ENCODE measurements around the gene PROZ.

Gene PROZ

DNA sequence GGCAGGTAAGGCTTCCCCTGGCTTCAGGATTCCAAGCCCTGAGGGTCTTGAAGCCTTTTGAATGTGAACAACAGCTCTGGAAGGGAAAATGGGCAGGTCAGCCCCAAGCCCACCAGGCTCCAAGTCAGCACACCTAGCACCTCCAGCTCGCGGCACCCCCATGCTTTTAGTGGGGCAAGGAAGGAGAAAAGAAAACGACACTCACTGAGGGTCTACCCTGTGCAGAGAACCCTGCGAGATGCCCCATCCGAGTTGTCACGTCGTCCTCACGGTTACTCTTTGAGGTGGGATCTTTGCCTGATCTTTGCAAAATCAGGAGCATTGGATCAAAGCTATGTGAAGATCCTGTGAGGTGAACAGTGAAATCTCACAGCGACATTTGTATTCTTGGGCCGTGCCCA, 41.6 kb upstream of the PROZ start:
- H3K4me3 ChIP-seq (ENCODE audit: control insufficient read depth, low read depth, low read length) = no peak overlapping the region
- DNase-seq (ENCODE audit: low read depth) = no peak
- no peak for TF ChIP-seq CTCF (IDR thresholded peaks at IDR 0.05; ENCODE audit: control insufficient read depth, insufficient read depth, low read depth, low read length, missing control alignments)

- no peak overlapping the region for H3K4me3 ChIP-seq (ENCODE audit: control insufficient read depth, low read depth, low read length)
- no peak for DNase-seq (ENCODE audit: low read depth)
- TF ChIP-seq CTCF (IDR thresholded peaks at IDR 0.05; ENCODE audit: control insufficient read depth, insufficient read depth, low read depth, low read length, missing control alignments) = no peak
These were observed 41.0 kb upstream of the PROZ start for GRCh38 chr13:113117335-113117872.

DNA sequence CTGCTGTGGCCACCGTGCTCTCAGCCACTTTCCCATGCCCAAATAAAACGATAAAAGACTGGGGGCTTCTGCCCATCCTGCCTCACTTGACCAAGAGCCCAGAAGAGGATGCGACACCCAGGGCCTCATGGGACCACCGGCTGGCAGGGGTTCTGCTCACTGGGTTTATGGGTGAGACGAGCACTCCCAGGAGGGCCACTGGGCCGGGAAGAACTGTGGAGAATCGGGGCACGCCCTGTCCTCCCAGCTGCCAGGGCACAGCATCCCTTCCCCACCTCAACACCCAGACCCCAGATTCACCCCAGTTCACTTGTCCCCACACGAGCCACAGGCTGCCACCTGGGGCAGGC, 40.6 kb upstream of the PROZ start:
- TF ChIP-seq CTCF (IDR thresholded peaks at IDR 0.05; ENCODE audit: control insufficient read depth, insufficient read depth, low read depth, low read length, missing control alignments) = no peak
- no peak for DNase-seq (ENCODE audit: low read depth)
- no peak overlapping the region for H3K4me3 ChIP-seq (ENCODE audit: control insufficient read depth, low read depth, low read length)

DNA sequence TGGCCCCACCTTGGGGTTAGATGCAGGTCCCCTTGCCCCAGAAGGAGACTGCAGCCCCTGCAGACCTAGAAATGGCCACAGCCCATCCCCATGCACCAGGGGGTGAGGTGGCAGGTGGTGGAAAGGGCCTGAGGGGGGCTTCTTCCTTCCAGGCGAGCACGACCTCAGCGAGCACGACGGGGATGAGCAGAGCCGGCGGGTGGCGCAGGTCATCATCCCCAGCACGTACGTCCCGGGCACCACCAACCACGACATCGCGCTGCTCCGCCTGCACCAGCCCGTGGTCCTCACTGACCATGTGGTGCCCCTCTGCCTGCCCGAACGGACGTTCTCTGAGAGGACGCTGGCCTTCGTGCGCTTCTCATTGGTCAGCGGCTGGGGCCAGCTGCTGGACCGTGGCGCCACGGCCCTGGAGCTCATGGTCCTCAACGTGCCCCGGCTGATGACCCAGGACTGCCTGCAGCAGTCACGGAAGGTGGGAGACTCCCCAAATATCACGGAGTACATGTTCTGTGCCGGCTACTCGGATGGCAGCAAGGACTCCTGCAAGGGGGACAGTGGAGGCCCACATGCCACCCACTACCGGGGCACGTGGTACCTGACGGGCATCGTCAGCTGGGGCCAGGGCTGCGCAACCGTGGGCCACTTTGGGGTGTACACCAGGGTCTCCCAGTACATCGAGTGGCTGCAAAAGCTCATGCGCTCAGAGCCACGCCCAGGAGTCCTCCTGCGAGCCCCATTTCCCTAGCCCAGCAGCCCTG, 40.0 kb upstream of the PROZ start:
- TF ChIP-seq CTCF (IDR thresholded peaks at IDR 0.05; ENCODE audit: control insufficient read depth, insufficient read depth, low read depth, low read length, missing control alignments) = no peak
- no peak overlapping the region for H3K4me3 ChIP-seq (ENCODE audit: control insufficient read depth, low read depth, low read length)
- no peak for DNase-seq (ENCODE audit: low read depth)

GRCh38 chr13:113119166-113119821, 39.2 kb upstream of the PROZ start:
- no peak for TF ChIP-seq CTCF (IDR thresholded peaks at IDR 0.05; ENCODE audit: control insufficient read depth, insufficient read depth, low read depth, low read length, missing control alignments)

DNA sequence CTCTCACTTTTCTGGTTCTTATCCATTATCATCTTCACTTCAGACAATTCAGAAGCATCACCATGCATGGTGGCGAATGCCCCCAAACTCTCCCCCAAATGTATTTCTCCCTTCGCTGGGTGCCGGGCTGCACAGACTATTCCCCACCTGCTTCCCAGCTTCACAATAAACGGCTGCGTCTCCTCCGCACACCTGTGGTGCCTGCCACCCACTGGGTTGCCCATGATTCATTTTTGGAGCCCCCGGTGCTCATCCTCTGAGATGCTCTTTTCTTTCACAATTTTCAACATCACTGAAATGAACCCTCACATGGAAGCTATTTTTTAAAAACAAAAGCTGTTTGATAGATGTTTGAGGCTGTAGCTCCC, 38.6 kb upstream of the PROZ start:
- TF ChIP-seq CTCF (IDR thresholded peaks at IDR 0.05; ENCODE audit: control insufficient read depth, insufficient read depth, low read depth, low read length, missing control alignments) = no peak
- H3K4me3 ChIP-seq (ENCODE audit: control insufficient read depth, low read depth, low read length) = no peak overlapping the region
- no peak for DNase-seq (ENCODE audit: low read depth)

More at GRCh38 chr13:113119166-113119821, 39.2 kb upstream of the PROZ start:
- no peak for DNase-seq (ENCODE audit: low read depth)
- no peak overlapping the region for H3K4me3 ChIP-seq (ENCODE audit: control insufficient read depth, low read depth, low read length)

Measured in AG09309 (cell line).